MCF 10A (cell line): ENCODE data around the gene SLF2. TPM values are rescaled to one million over a fixed set of nuclear protein-coding genes. Genes with fewer than 3 reads are reported as not detected.

Source experiments
- BruUV-seq: library from RNA; stranded (reverse); fragments of 400-500 nt; replicated peaks from 2 replicates; lab custom pipeline; 2021; lab: Mats Ljungman, UMichigan
- CTCF ChIA-PET: fragments of 300-600 bp; sonication (Branson Sonifier 250); formaldehyde crosslinking; extraction: SDS; loops from one replicate; lab custom pipeline; 2021; ENCODE audit warnings: antibody characterized with exemption, inconsistent platforms; lab: Yijun Ruan, JAX
- POLR2A ChIA-PET: fragments of 300-600, 350-650 bp; sonication (Branson Sonifier 250); formaldehyde crosslinking; extraction: SDS; loops from one replicate; lab custom pipeline; 2020; ENCODE audit warnings: antibody characterized with exemption, inconsistent platforms; lab: Yijun Ruan, JAX
- DNase-seq: peaks from one replicate; pipeline ENCODE4 v3.0.0-alpha.2; 2018; ENCODE audit not compliant: unreplicated experiment
- H3K27ac Mint-ChIP-seq: one replicate; pipeline ENCODE4 v1.8.0; 2022; ENCODE audit warnings: mild to moderate bottlenecking, low read depth, mixed read lengths; ENCODE audit not compliant: unreplicated experiment
- H3K27me3 Mint-ChIP-seq: one replicate; pipeline ENCODE4 v1.8.0; 2022; ENCODE audit warnings: mixed read lengths; ENCODE audit not compliant: insufficient read depth, unreplicated experiment
- H3K36me3 Mint-ChIP-seq: one replicate; pipeline ENCODE4 v1.8.0; 2022; ENCODE audit warnings: mild to moderate bottlenecking, moderate library complexity, mixed read lengths; ENCODE audit not compliant: insufficient read depth, unreplicated experiment
- H3K4me1 Mint-ChIP-seq: one replicate; pipeline ENCODE4 v1.8.0; 2022; ENCODE audit warnings: mixed read lengths; ENCODE audit not compliant: insufficient read depth, unreplicated experiment
- H3K4me3 Mint-ChIP-seq: one replicate; pipeline ENCODE4 v1.8.0; 2022; ENCODE audit warnings: mild to moderate bottlenecking, moderate library complexity, mixed read lengths; ENCODE audit not compliant: unreplicated experiment
- H3K9me3 Mint-ChIP-seq: one replicate; pipeline ENCODE4 v1.8.0; 2022; ENCODE audit warnings: mixed read lengths; ENCODE audit not compliant: unreplicated experiment
- CTCF ChIP-seq: fragments of 200-600 bp; IDR thresholded peaks from one replicate; pipeline ENCODE4 v1.8.0; 2022; ENCODE audit warnings: antibody characterized with exemption, mild to moderate bottlenecking; ENCODE audit not compliant: unreplicated experiment
- intact Hi-C: fragments of 100-400 bp; cut with micrococcal nuclease; formaldehyde crosslinking; loops from 2 replicates; pipeline ENCODE4 v1.14.1; 2022
- total RNA-seq: library from RNA; stranded (reverse); gene quantifications from 2 replicates; pipeline ENCODE4 v1.2.3, GENCODE V29; 2022

SLF2 gene
- total RNA-seq, 1 experiment from 2014 or later, result 27.0 TPM

GRCh38 chr10:100879741-100880360 is 32.9 kb upstream of the SLF2 start:
- no TSS peak for BruUV-seq
- Mint-ChIP-seq H3K36me3 (no peaks in the 10 kb centered on the region), H3K27ac (no peak overlapping the region), H3K4me3 (no peak overlapping the region), H3K27me3 (no peaks in the 10 kb centered on the region), H3K4me1 (peaks cover 7% of the 10 kb centered on the region), H3K9me3 (no peaks in the 10 kb centered on the region)
- TF ChIP-seq CTCF, result no peak
- CTCF ChIA-PET, result interaction anchor here (0.6 to 4.7 kb wide), 13 partner anchors 9 to 624 kb away, joined by 3 to 40 read pairs (median 6); partner anchors contain the start of gene HIF1AN
- DNase-seq, result no peak
- POLR2A ChIA-PET, result interaction anchor here (1.6 kb wide), 1 partner anchor 11 kb away, joined by 3 read pairs; no protein-coding TSS in a partner anchor
- intact Hi-C loops, result loop anchor here (2.0 to 10.0 kb wide), 3 partner anchors 138 to 541 kb away; partner anchors contain the start of gene HIF1AN

DNA sequence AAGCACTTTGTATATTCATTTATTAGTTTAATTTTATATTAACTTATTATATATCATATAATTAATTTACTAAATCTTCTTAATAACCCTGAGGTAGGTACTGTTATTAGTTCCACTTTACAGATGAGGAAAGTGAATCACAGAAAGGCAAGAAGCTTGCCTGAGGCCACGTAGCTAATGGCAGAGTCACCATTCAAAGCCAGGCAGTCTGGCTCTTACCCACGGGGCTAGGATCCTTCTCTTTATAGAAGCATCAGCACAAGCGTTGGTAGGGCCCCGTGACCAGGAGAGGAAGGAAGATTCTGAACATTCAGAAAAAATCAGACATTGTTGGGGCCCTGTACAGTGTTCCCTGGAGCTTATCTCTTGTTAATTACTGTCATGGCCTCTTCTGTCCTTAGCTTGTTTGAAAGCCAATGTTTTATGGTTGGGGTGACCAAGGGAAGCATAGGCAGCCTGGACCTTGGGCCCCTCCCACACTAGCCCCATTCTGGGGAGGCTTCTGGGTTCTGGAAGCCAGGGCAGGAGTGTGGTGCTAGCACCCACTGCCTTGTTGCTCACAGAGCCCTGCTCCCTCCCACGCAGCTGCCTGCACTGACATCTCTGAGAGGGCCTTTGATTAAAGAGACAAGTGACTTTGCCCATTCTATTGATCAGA is 31.1 kb upstream of the SLF2 start:
- Mint-ChIP-seq H3K27ac (no peak overlapping the region), H3K27me3 (no peaks in the 10 kb centered on the region)
- no peak for DNase-seq

DNA sequence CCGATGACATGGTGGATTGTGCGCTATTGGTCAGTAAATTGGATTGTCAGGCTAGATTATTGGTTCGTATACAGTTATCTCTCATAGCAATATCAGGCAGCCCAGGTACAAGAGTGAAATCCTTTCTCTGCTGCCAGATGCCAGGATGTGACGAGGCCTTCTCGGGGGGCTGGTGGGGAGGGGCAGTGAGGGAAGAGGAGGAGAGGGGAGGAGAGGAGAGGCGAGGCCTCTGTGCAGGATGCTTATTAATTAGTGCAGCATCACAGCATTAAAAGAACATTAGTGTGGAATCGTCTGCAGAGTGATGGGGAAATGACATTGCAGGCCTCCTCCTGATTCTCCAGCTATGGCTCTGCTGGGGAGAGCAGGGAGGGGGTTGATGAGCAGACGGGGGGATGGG is 30.5 kb upstream of the SLF2 start:
- POLR2A ChIA-PET, result no interaction called here
- H3K4me1 Mint-ChIP-seq, result peaks cover 7% of the 10 kb centered on the region
- H3K27me3 Mint-ChIP-seq, result no peaks in the 10 kb centered on the region
- H3K4me3 Mint-ChIP-seq, result no peak overlapping the region
- DNase-seq, result no peak
- CTCF ChIA-PET, result interaction anchor here (0.8 to 2.1 kb wide), 2 partner anchors 10 to 449 kb away, joined by 5 to 11 read pairs; no protein-coding TSS in a partner anchor
- no TSS peak for BruUV-seq
- no peaks in the 10 kb centered on the region for H3K36me3 Mint-ChIP-seq
- H3K27ac Mint-ChIP-seq, result no peak overlapping the region
- no peaks in the 10 kb centered on the region for H3K9me3 Mint-ChIP-seq
- no peak for TF ChIP-seq CTCF
- intact Hi-C loops, result no loop called here

More for the DNA sequence above, 31.1 kb upstream of the SLF2 start:
- no peak overlapping the region for H3K4me3 Mint-ChIP-seq
- intact Hi-C loops, result no loop called here
- ChIA-PET CTCF (interaction anchor here (0.6 to 2.1 kb wide), 4 partner anchors 448 to 549 kb away, joined by 3 to 11 read pairs (median 4); no protein-coding TSS in a partner anchor), POLR2A (interaction anchor here (0.8 kb wide), 1 partner anchor 544 kb away, joined by 5 read pairs; no protein-coding TSS in a partner anchor)
- TF ChIP-seq CTCF, result no peak
- no TSS peak for BruUV-seq
- H3K4me1 Mint-ChIP-seq, result peaks cover 7% of the 10 kb centered on the region
- no peaks in the 10 kb centered on the region for H3K9me3 Mint-ChIP-seq
- no peaks in the 10 kb centered on the region for H3K36me3 Mint-ChIP-seq

DNA sequence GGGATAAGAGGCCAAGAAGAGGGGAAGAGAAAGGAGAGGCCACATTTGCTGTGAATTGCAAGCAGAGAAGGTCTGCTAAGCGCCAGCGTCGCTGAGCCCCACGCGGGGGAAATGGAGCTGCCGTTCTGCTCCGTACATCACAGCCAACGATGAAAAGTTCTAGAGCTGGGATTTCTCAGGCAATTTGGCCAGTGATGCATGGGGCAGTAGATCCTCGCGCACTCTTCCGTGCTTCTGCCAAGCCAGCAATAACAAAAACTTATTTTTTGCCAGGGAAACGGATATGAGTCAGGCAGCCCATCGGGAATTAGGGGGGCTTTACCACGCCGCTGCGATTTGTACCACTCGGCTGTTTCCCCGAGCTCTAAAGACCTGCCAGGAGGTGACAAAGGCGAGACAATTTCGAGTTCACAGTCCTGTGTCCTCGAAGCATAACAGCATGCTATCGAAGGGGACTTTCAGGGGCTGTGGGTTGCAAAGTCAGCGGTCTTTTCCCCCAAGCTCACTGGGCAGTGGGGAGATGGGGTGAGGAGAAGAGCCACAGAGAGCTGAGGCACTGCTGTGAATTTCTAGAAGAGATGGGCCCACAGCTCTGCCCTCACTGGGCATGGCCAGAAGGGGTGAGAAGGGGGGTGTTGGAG is 30.0 kb upstream of the SLF2 start:
- Mint-ChIP-seq H3K27me3 (no peaks in the 10 kb centered on the region), H3K36me3 (no peaks in the 10 kb centered on the region), H3K27ac (no peak overlapping the region), H3K9me3 (no peaks in the 10 kb centered on the region), H3K4me1 (peaks cover 7% of the 10 kb centered on the region), H3K4me3 (no peak overlapping the region)
- ChIA-PET POLR2A (interaction anchor here (0.6 kb wide), 1 partner anchor 124 kb away, joined by 3 read pairs; no protein-coding TSS in a partner anchor), CTCF (interaction anchor here (0.8 kb wide), 1 partner anchor 11 kb away, joined by 5 read pairs; no protein-coding TSS in a partner anchor)
- BruUV-seq, result no TSS peak
- intact Hi-C loops, result no loop called here
- no peak for TF ChIP-seq CTCF
- no peak for DNase-seq
